Endothelial cell of umbilical vein (primary cell): ENCODE results near the gene GPNMB. TPM values are rescaled to one million over a fixed set of nuclear protein-coding genes. Genes with fewer than 3 reads are reported as not detected.

Experiments used
- BruUV-seq: library from RNA; stranded (reverse); fragments of 400-500 nt; replicated peaks from 2 replicates; lab custom pipeline; 2021; lab: Mats Ljungman, UMichigan
- CTCF ChIA-PET: fragments of 300-600, 350-600 bp; sonication (Branson Sonifier 250); formaldehyde crosslinking; loops from one replicate; lab custom pipeline; 2021; ENCODE audit warnings: antibody characterized with exemption, inconsistent platforms; lab: Charles Lee
- POLR2A ChIA-PET: fragments of 300-600, 350-600 bp; sonication (Branson Sonifier 250); formaldehyde crosslinking; loops from one replicate; lab custom pipeline; 2021; ENCODE audit warnings: antibody characterized with exemption, inconsistent platforms; lab: Charles Lee
- DNase-seq: peaks from one replicate; pipeline ENCODE4 v3.0.0-alpha.2; 2011; ENCODE audit warnings: low read depth, low spot score
- FAIRE-seq: peaks from 2 replicates; lab custom pipeline; 2011; peaks lifted over from hg19 to GRCh38; lab: Jason Lieb, UNC
- H2AFZ ChIP-seq: 2 replicates; pipeline ENCODE4 v1.6.0; 2012; ENCODE audit warnings: low read depth, low read length, control low read depth, inconsistent platforms
- H3K27ac ChIP-seq: 2 replicates; pipeline ENCODE4 v1.5.1; 2011; ENCODE audit warnings: low read depth, mild to moderate bottlenecking, control low read depth, low read length, moderate library complexity; ENCODE audit not compliant: insufficient read depth
- H3K27me3 ChIP-seq, 2 experiments: 2 replicates each; pipeline versions ENCODE4 v1.6.0 to v1.6.1; 2011; ENCODE audit warnings: low read length in 2 of 2, mixed read lengths in 1 of 2; ENCODE audit not compliant: control insufficient read depth in 2 of 2, insufficient read depth in 2 of 2
- H3K36me3 ChIP-seq, 2 experiments: 2 replicates in 1 of 2; 3 replicates in 1 of 2; pipeline ENCODE4 v1.5.1; 2011; ENCODE audit warnings: low read length in 2 of 2, mild to moderate bottlenecking in 1 of 2, moderate library complexity in 1 of 2; ENCODE audit not compliant: control insufficient read depth in 2 of 2, insufficient read depth in 2 of 2; ENCODE audit errors: extremely low read depth in 1 of 2
- H3K4me1 ChIP-seq: 3 replicates; pipeline ENCODE4 v1.5.1; 2011; ENCODE audit warnings: mild to moderate bottlenecking, low read length; ENCODE audit not compliant: control insufficient read depth, insufficient read depth; ENCODE audit errors: extremely low read depth
- H3K4me2 ChIP-seq: 2 replicates; pipeline ENCODE4 v1.6.1; 2011; ENCODE audit warnings: low read length, control low read depth, mixed read lengths; ENCODE audit not compliant: insufficient read depth
- H3K4me3 ChIP-seq, 3 experiments: fragments of 200-600 bp in 1 of 3; sonication (generic), shearing (Covaris generic) in 1 of 3; replicated peaks in 1 of 3; 2 replicates each; pipeline ENCODE4 v1.5.1; 2011 to 2016; ENCODE audit warnings: control low read depth in 3 of 3, low read length in 3 of 3, mild to moderate bottlenecking in 2 of 3, inconsistent platforms in 1 of 3, low read depth in 1 of 3, moderate library complexity in 1 of 3; ENCODE audit not compliant: insufficient read depth in 1 of 3
- H3K79me2 ChIP-seq: 2 replicates; pipeline ENCODE4 v1.6.0; 2012; ENCODE audit warnings: low read length, inconsistent platforms; ENCODE audit not compliant: control insufficient read depth, insufficient read depth
- H3K9ac ChIP-seq: replicated peaks from 2 replicates; pipeline ENCODE3; 2011; ENCODE audit warnings: low read length, control low read depth; ENCODE audit not compliant: insufficient read depth; ENCODE audit errors: extremely low read depth
- H3K9me1 ChIP-seq: replicated peaks from 3 replicates; pipeline ENCODE4 v1.6.0; 2011; ENCODE audit warnings: mild to moderate bottlenecking, low read length; ENCODE audit not compliant: control insufficient read depth, insufficient read depth; ENCODE audit errors: extremely low read depth
- H3K9me3 ChIP-seq: replicated peaks from 2 replicates; pipeline ENCODE4 v1.5.1; 2012; ENCODE audit warnings: low read length, inconsistent platforms; ENCODE audit not compliant: control insufficient read depth, insufficient read depth
- H4K20me1 ChIP-seq: replicated peaks from 2 replicates; pipeline ENCODE3; 2011; ENCODE audit warnings: mild to moderate bottlenecking, low read length; ENCODE audit not compliant: control insufficient read depth, insufficient read depth; ENCODE audit errors: extremely low read depth
- FOS ChIP-seq: IDR thresholded peaks from 2 replicates; pipeline ENCODE4 v1.6.1; 2011; ENCODE audit warnings: mild to moderate bottlenecking, low read length, moderate library complexity, borderline replicate concordance; ENCODE audit not compliant: insufficient read depth
- GATA2 ChIP-seq: IDR thresholded peaks from 2 replicates; pipeline ENCODE4 v1.7.0; 2011; ENCODE audit warnings: low read depth, mild to moderate bottlenecking, moderate library complexity, mixed read lengths, low read length; ENCODE audit not compliant: insufficient read length, insufficient read depth
- JUN ChIP-seq: IDR thresholded peaks from 2 replicates; pipeline ENCODE4 v1.6.1; 2011; ENCODE audit warnings: borderline replicate concordance, low read depth; ENCODE audit not compliant: insufficient read length, insufficient read depth
- POLR2A ChIP-seq: IDR thresholded peaks from 2 replicates; pipeline ENCODE4 v1.6.1; 2012; ENCODE audit warnings: low read depth, mild to moderate bottlenecking, control low read depth, low read length
- dilution Hi-C: fragments of 300-500 bp; cut with MboI; formaldehyde crosslinking; loops from one replicate; pipeline ENCODE4 v1.15.0; 2019; ENCODE audit warnings: low sequenced_read_pairs; ENCODE audit not compliant: extremely low pct_ligation_motif_present
- intact Hi-C: fragments of 100-400 bp; cut with micrococcal nuclease; formaldehyde crosslinking; loops from one replicate; pipeline ENCODE4 v1.10.0; 2022
- polyA plus RNA-seq, 4 experiments: library from polyadenylated mRNA; depleted of rRNA in 3 of 4; stranded (reverse) in 3 of 4; unstranded in 1 of 4; fragments of >200 nt; gene quantifications; 2 replicates each; pipeline versions ENCODE4 v1.2.1 to v1.2.3, GENCODE V29; 2011 to 2012; ENCODE audit warnings: missing spikeins in 1 of 4
- total RNA-seq: library from RNA; stranded (reverse); gene quantifications from 2 replicates; pipeline ENCODE4 v1.2.3, GENCODE V29; 2021
- TF ChIP-seq, protein P1 (sequence below): IDR thresholded peaks from 2 replicates; pipeline ENCODE4 v1.6.1; 2011; ENCODE audit not compliant: insufficient read depth, insufficient read length
- TF ChIP-seq, protein P2 (sequence below), 2 donors: IDR thresholded peaks; 1 replicate in 1 of 2; 2 replicates in 1 of 2; pipeline ENCODE4 v1.5.1; 2011; ENCODE audit warnings: low read length in 2 of 2, mild to moderate bottlenecking in 2 of 2, moderate library complexity in 2 of 2, control low read depth in 1 of 2, inconsistent platforms in 1 of 2, low read depth in 1 of 2; ENCODE audit not compliant: insufficient read depth in 1 of 2; ENCODE audit errors: extremely low read depth in 1 of 2

Gene GPNMB
- total and polyA plus RNA-seq, 2 donors (not counting 3 experiments of a cell fraction or from before 2014, with no cell fraction given): 0.29 to 0.33 TPM

- no peak overlapping the region for H3K27ac ChIP-seq
- H3K9me3 ChIP-seq: no peaks in the 10 kb centered on the region
- no peaks in the 10 kb centered on the region for H3K4me1 ChIP-seq
- ChIA-PET POLR2A (no interaction called here), CTCF (interaction anchor here (0.9 kb wide), 1 partner anchor 21 kb away, joined by 3 read pairs; no protein-coding TSS in a partner anchor)
- dilution Hi-C loops (no loop called here), intact Hi-C loops (no loop called here)
- no TSS peak for BruUV-seq
- H3K79me2 ChIP-seq: no peaks in the 10 kb centered on the region
- FAIRE-seq (no peak), DNase-seq (no peak)
- no peaks in the 10 kb centered on the region for H4K20me1 ChIP-seq
- H3K36me3 ChIP-seq: no peaks in the 10 kb centered on the region
- H3K4me3 ChIP-seq: no peak overlapping the region
- H3K4me2 ChIP-seq: no peak overlapping the region
- H3K27me3 ChIP-seq: peaks cover 0 to 3% of the 10 kb centered on the region in 2 experiments
- H2AFZ ChIP-seq: no peak overlapping the region
- no peaks in the 10 kb centered on the region for H3K9me1 ChIP-seq
- no peak for TF ChIP-seq JUN
- no peak for TF ChIP-seq FOS
- TF ChIP-seq, protein P1, sequence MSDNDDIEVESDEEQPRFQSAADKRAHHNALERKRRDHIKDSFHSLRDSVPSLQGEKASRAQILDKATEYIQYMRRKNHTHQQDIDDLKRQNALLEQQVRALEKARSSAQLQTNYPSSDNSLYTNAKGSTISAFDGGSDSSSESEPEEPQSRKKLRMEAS: no peak
- TF ChIP-seq, protein P2, sequence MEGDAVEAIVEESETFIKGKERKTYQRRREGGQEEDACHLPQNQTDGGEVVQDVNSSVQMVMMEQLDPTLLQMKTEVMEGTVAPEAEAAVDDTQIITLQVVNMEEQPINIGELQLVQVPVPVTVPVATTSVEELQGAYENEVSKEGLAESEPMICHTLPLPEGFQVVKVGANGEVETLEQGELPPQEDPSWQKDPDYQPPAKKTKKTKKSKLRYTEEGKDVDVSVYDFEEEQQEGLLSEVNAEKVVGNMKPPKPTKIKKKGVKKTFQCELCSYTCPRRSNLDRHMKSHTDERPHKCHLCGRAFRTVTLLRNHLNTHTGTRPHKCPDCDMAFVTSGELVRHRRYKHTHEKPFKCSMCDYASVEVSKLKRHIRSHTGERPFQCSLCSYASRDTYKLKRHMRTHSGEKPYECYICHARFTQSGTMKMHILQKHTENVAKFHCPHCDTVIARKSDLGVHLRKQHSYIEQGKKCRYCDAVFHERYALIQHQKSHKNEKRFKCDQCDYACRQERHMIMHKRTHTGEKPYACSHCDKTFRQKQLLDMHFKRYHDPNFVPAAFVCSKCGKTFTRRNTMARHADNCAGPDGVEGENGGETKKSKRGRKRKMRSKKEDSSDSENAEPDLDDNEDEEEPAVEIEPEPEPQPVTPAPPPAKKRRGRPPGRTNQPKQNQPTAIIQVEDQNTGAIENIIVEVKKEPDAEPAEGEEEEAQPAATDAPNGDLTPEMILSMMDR (IDR thresholded peaks at IDR 0.05; ENCODE audit: extremely low read depth in 1 of 2, insufficient read depth in 1 of 2, low read depth in 1 of 2, low read length in 2 of 2): no peak
- no peak for TF ChIP-seq GATA2
- TF ChIP-seq POLR2A: no peak
- no peak overlapping the region for H3K9ac ChIP-seq
Measured at GRCh38 chr7:23220690-23221305, 25.8 kb upstream of the GPNMB start.
